ENCODE results near the gene RTP3. TPM values are rescaled to one million over a fixed set of nuclear protein-coding genes. Genes with fewer than 3 reads are reported as not detected.
A peak's percentile ranks its signal among the peaks of the same experiment; 100 is the strongest.
"Not testable (repeated sequence)": the region's sequence is repeated elsewhere in the genome, so short reads cannot be mapped to it uniquely, and the experiment has no call there.

Gene RTP3
- total RNA-seq, 2 experiments from 2014 or later, result not detected

GRCh38 chr3:46488735-46489361, 8.9 kb upstream of the RTP3 start:
- ChIA-PET POLR2A (interaction anchor here (1.1 to 2.8 kb wide), 9 partner anchors 50 to 141 kb away, joined by 3 to 21 read pairs (median 7); no protein-coding TSS in a partner anchor), CTCF (interaction anchor here (0.6 to 7.4 kb wide), 65 partner anchors 8 to 933 kb away, joined by 3 to 222 read pairs (median 4); partner anchors contain the start of genes CCR5, CCR5AS, CCRL2 and RTP3)
- Mint-ChIP-seq H3K27ac (no peak overlapping the region), H3K4me1 (peaks cover 17% of the 10 kb centered on the region), H3K36me3 (ENCODE audit: low read depth) (no peaks in the 10 kb centered on the region), H3K27me3 (peaks cover 10% of the 10 kb centered on the region), H3K4me3 (peak overlapping the region; percentile 5), H3K9me3 (no peaks in the 10 kb centered on the region)
- DNase-seq, result peak; percentile 94

DNA sequence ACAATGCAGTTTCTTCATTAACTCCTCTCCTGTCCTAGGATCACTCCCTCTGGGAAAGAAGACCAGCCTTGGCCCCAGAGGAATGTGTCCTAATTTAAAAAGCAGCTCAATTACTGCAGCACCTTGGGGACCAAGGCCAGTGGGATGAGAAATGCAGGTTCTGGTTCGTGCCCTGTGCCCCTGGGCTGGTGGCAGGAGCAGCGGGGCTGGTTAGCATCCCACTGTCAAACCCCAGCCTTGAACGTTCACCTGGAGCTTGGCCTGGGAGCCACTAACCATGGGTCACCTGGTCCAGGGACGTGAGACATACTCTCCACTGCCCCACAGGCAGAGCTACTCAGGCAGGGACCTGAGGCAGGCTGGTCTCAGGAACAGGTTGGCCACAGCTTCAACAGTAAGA, 8.4 kb upstream of the RTP3 start:
- H3K27ac Mint-ChIP-seq, result no peak overlapping the region
- H3K9me3 Mint-ChIP-seq, result no peaks in the 10 kb centered on the region
- no peaks in the 10 kb centered on the region for H3K36me3 Mint-ChIP-seq (ENCODE audit: low read depth)
- no peak for DNase-seq
- CTCF ChIA-PET, result interaction anchor here (0.7 to 7.4 kb wide), 45 partner anchors 10 to 932 kb away, joined by 3 to 222 read pairs (median 5); partner anchors contain the start of genes CCR5, CCR5AS, CCRL2 and RTP3
- POLR2A ChIA-PET, result interaction anchor here (1.1 to 2.8 kb wide), 9 partner anchors 49 to 140 kb away, joined by 3 to 21 read pairs (median 7); no protein-coding TSS in a partner anchor
- peaks cover 10% of the 10 kb centered on the region for H3K27me3 Mint-ChIP-seq
- peaks cover 17% of the 10 kb centered on the region for H3K4me1 Mint-ChIP-seq
- H3K4me3 Mint-ChIP-seq, result no peak overlapping the region

DNA sequence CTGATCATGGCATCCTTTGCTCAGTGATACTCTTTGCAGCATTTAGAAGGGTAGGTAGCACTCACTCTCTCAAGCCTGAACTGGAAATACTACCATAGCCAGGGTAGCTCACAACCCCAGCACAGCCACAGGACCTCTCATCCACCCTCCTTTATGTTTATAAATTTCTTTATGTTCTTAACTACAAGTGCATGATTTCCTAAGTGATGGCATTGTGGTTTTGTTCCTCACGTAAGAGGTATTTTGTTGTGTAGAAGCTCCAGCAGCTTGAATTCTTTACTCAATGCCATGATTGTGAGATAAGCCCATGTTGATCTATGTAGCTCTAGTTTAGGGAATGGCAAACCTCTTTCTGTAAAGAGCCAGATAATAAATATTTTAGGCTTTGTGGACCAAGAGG, 7.9 kb upstream of the RTP3 start:
- CTCF ChIA-PET, result interaction anchor here (0.7 to 7.4 kb wide), 20 partner anchors 14 to 425 kb away, joined by 3 to 222 read pairs (median 8); no protein-coding TSS in a partner anchor
- Mint-ChIP-seq H3K36me3 (ENCODE audit: low read depth) (no peaks in the 10 kb centered on the region), H3K4me3 (no peak overlapping the region), H3K9me3 (no peaks in the 10 kb centered on the region), H3K27me3 (peaks cover 10% of the 10 kb centered on the region), H3K27ac (no peak overlapping the region), H3K4me1 (peaks cover 17% of the 10 kb centered on the region)
- POLR2A ChIA-PET, result interaction anchor here (1.1 to 2.8 kb wide), 6 partner anchors 49 to 140 kb away, joined by 6 to 21 read pairs (median 16); no protein-coding TSS in a partner anchor
- DNase-seq, result no peak

- DNase-seq, result no peak
- no peak overlapping the region for H3K27ac Mint-ChIP-seq
- H3K4me1 Mint-ChIP-seq, result peaks cover 17% of the 10 kb centered on the region
- H3K27me3 Mint-ChIP-seq, result peaks cover 10% of the 10 kb centered on the region
- CTCF ChIA-PET, result interaction anchor here (0.7 to 7.4 kb wide), 9 partner anchors 27 to 205 kb away, joined by 3 to 222 read pairs (median 11); no protein-coding TSS in a partner anchor
- no peak overlapping the region for H3K4me3 Mint-ChIP-seq
- POLR2A ChIA-PET, result interaction anchor here (2.3 to 2.8 kb wide), 3 partner anchors 48 to 139 kb away, joined by 19 to 21 read pairs (median 20); no protein-coding TSS in a partner anchor
- H3K9me3 Mint-ChIP-seq, result no peaks in the 10 kb centered on the region
- H3K36me3 Mint-ChIP-seq (ENCODE audit: low read depth), result no peaks in the 10 kb centered on the region
These were observed 7.3 kb upstream of the RTP3 start for GRCh38 chr3:46490338-46491084.

- no peaks in the 10 kb centered on the region for H3K36me3 Mint-ChIP-seq (ENCODE audit: low read depth)
- peaks cover 17% of the 10 kb centered on the region for H3K4me1 Mint-ChIP-seq
- H3K27ac Mint-ChIP-seq, result no peak overlapping the region
- ChIA-PET POLR2A (interaction anchor here (1.0 kb wide), 1 partner anchor 67 kb away, joined by 3 read pairs; no protein-coding TSS in a partner anchor), CTCF (interaction anchor here (4.4 kb wide), 1 partner anchor 47 kb away, joined by 65 read pairs; no protein-coding TSS in a partner anchor)
- H3K27me3 Mint-ChIP-seq, result peaks cover 10% of the 10 kb centered on the region
- no peak overlapping the region for H3K4me3 Mint-ChIP-seq
- no peaks in the 10 kb centered on the region for H3K9me3 Mint-ChIP-seq
- DNase-seq, result no peak
These were observed 6.4 kb upstream of the RTP3 start for GRCh38 chr3:46491089-46492070.

- no peaks in the 10 kb centered on the region for H3K9me3 Mint-ChIP-seq
- no peak for DNase-seq
- H3K27me3 Mint-ChIP-seq, result peaks cover 3% of the 10 kb centered on the region
- ChIA-PET CTCF (interaction anchor here (0.6 to 1.5 kb wide), 5 partner anchors 8 to 499 kb away, joined by 3 to 7 read pairs (median 4); no protein-coding TSS in a partner anchor), POLR2A (no interaction called here)
- H3K27ac Mint-ChIP-seq, result no peak overlapping the region
- peaks cover 19% of the 10 kb centered on the region for H3K4me1 Mint-ChIP-seq
- H3K4me3 Mint-ChIP-seq, result no peak overlapping the region
- H3K36me3 Mint-ChIP-seq (ENCODE audit: low read depth), result no peaks in the 10 kb centered on the region
These were observed 4.8 kb upstream of the RTP3 start for GRCh38 chr3:46492890-46493547.

- H3K36me3 Mint-ChIP-seq (ENCODE audit: low read depth); H3K4me1 Mint-ChIP-seq; H3K27me3 Mint-ChIP-seq; H3K4me3 Mint-ChIP-seq; H3K27ac Mint-ChIP-seq; POLR2A ChIA-PET; DNase-seq; CTCF ChIA-PET; H3K9me3 Mint-ChIP-seq: not testable (repeated sequence)
These were observed 3.3 kb upstream of the RTP3 start for GRCh38 chr3:46494491-46494890.

DNA sequence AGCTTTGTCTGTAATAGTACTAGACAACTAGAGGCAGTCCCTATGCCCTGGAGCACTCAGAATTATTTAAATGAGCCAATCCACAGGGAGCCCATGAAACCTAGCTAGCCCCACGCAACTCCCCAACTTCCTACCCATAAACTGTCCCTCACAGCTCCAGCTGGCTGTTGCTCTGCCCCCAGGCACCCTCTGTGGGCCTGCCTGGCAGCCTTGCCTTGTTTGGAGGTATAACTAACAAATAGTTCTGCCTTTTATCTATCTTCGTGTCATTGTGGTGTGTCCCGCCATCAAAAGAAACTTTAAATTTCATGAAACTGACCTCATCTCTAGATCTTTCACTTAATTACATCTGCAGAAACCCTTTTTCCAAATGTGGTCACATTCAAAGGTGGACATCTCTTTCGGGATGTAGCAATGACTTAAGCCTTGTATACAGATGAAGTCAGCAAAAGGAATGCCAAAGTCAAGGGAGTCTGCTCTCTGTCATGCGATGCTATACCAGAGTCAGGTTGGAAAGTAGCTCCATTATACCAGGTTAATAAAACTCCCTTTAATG, 1.8 kb upstream of the RTP3 start:
- peaks cover 2% of the 10 kb centered on the region for H3K27me3 Mint-ChIP-seq
- no peak for DNase-seq
- CTCF ChIA-PET, result interaction anchor here (1.7 to 5.2 kb wide), 3 partner anchors 63 to 133 kb away, joined by 5 to 32 read pairs (median 15); no protein-coding TSS in a partner anchor
- no peak overlapping the region for H3K27ac Mint-ChIP-seq
- peaks cover 3% of the 10 kb centered on the region for H3K4me1 Mint-ChIP-seq
- H3K4me3 Mint-ChIP-seq, result no peak overlapping the region
- no peaks in the 10 kb centered on the region for H3K9me3 Mint-ChIP-seq
- POLR2A ChIA-PET, result interaction anchor here (1.3 kb wide), 1 partner anchor 131 kb away, joined by 3 read pairs; no protein-coding TSS in a partner anchor
- H3K36me3 Mint-ChIP-seq (ENCODE audit: low read depth), result no peaks in the 10 kb centered on the region

DNA sequence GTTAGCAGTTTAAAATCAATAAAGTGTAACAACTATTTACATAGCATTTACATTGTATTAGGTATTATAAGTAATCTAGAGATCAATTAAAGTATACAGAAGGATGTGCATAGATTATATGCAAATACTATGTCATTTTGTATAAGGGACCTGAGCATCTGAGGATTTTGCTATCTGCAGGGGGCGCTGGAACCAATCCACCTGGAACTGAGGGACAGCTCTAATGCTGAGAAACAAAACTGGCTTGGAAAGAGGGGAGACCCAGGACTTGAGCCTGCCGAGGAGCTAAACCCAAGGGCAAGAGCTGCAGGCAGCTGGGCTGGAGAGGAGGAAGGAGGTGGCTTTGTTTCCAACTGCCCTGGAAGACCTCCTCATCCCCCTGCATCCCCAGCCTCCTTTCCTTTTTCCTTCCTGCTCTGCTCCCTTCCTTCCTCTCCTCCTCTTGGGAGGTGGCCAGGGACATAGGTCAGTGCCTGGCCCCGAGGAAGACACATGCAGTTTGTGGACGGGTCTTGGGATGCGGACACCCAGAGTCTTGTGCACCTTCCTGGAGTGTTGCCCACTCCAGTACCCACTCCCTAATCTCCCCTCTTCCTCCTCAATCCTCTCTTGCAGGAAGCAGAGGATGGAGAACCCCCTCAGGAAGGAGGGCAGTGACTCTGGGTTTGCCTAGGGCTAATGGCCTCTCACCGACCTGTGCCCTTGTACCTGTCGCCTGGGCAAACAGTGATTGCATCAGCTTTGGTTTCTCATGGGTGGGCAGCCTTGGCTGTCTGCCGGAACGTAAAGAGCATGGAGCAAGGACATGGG, 825 bp upstream of the RTP3 start:
- peaks cover 3% of the 10 kb centered on the region for H3K27me3 Mint-ChIP-seq
- ChIA-PET POLR2A (interaction anchor here (0.9 to 1.3 kb wide), 2 partner anchors 61 to 130 kb away, joined by 3 read pairs; no protein-coding TSS in a partner anchor), CTCF (interaction anchor here (1.0 to 5.2 kb wide), 6 partner anchors 8 to 132 kb away, joined by 3 to 32 read pairs (median 4); no protein-coding TSS in a partner anchor)
- H3K4me3 Mint-ChIP-seq, result no peak overlapping the region
- DNase-seq, result peak; percentile 66
- no peaks in the 10 kb centered on the region for H3K9me3 Mint-ChIP-seq
- peaks cover 3% of the 10 kb centered on the region for H3K4me1 Mint-ChIP-seq
- no peak overlapping the region for H3K27ac Mint-ChIP-seq
- H3K36me3 Mint-ChIP-seq (ENCODE audit: low read depth), result no peaks in the 10 kb centered on the region

GRCh38 chr3:46498916-46499519, 1.2 kb downstream of the RTP3 start:
- Mint-ChIP-seq H3K4me3 (no peak overlapping the region), H3K27me3 (peaks cover 3% of the 10 kb centered on the region), H3K9me3 (no peaks in the 10 kb centered on the region), H3K36me3 (ENCODE audit: low read depth) (no peaks in the 10 kb centered on the region), H3K27ac (no peak overlapping the region), H3K4me1 (peaks cover 8% of the 10 kb centered on the region)
- ChIA-PET CTCF (interaction anchor here (0.6 to 5.2 kb wide), 3 partner anchors 10 to 130 kb away, joined by 7 to 32 read pairs (median 20); no protein-coding TSS in a partner anchor), POLR2A (interaction anchor here (1.0 kb wide), 2 partner anchors 40 to 60 kb away, joined by 3 to 4 read pairs; no protein-coding TSS in a partner anchor)
- DNase-seq, result no peak
